Measurements from ENCODE around the gene TNIP2.

- no peak for TF ChIP-seq POLR2AphosphoS5 (IDR thresholded peaks at IDR 0.05; ENCODE audit: borderline replicate concordance, low read depth, low read length)
- no peak for TF ChIP-seq EZH2 (IDR thresholded peaks at IDR 0.05)
Observed at GRCh38 chr4:2728806-2729532, 27.2 kb downstream of the TNIP2 start.
